Esophagus mucosa (tissue), 1 donor: ENCODE results near the gene ABLIM2. TPM values are rescaled to one million over a fixed set of nuclear protein-coding genes. Genes with fewer than 3 reads are reported as not detected.

ENCODE experiments used
- ATAC-seq: fragments of 200-7000 bp; cut with Tn5 transposase; one replicate; pipeline ENCODE4 v1.9.1; 2020
- total RNA-seq: library from RNA; stranded (reverse); gene quantifications from one replicate; pipeline ENCODE4 v1.2.4, GENCODE V29; 2023
- donor health status: DM: yes; HTN: yes; CAD: no.

ABLIM2 gene
- total RNA-seq, 1 donor from 2014 or later = 20.1 TPM

GRCh38 chr4:8174970-8175369 lies 16.4 kb upstream of the ABLIM2 start:
- no peak for ATAC-seq

GRCh38 chr4:8173492-8174242 lies 15.1 kb upstream of the ABLIM2 start:
- peak; percentile 45 for ATAC-seq

- peak; percentile 25 for ATAC-seq
Observed at GRCh38 chr4:8171984-8172924, 13.6 kb upstream of the ABLIM2 start.

- ATAC-seq = no peak
Observed at GRCh38 chr4:8171266-8171665, 12.7 kb upstream of the ABLIM2 start.

GRCh38 chr4:8170341-8170740 lies 11.7 kb upstream of the ABLIM2 start:
- ATAC-seq = peak; percentile 38

GRCh38 chr4:8169763-8170162 lies 11.2 kb upstream of the ABLIM2 start:
- peak; percentile 26 for ATAC-seq

GRCh38 chr4:8168832-8169598 lies 10.4 kb upstream of the ABLIM2 start:
- no peak for ATAC-seq

GRCh38 chr4:8168232-8168631 lies 9.6 kb upstream of the ABLIM2 start:
- no peak for ATAC-seq

GRCh38 chr4:8167815-8168214 lies 9.2 kb upstream of the ABLIM2 start:
- ATAC-seq = peak; percentile 66

GRCh38 chr4:8167291-8167690 lies 8.7 kb upstream of the ABLIM2 start:
- no peak for ATAC-seq

- ATAC-seq = peak; percentile 27
Observed at GRCh38 chr4:8165374-8165896, 6.8 kb upstream of the ABLIM2 start.

- no peak for ATAC-seq
Observed at GRCh38 chr4:8164687-8165086, 6.1 kb upstream of the ABLIM2 start.

GRCh38 chr4:8164194-8164565 lies 5.6 kb upstream of the ABLIM2 start:
- peak; percentile 15 for ATAC-seq

- no peak for ATAC-seq
Observed at GRCh38 chr4:8163436-8164193, 5.0 kb upstream of the ABLIM2 start.

- no peak for ATAC-seq
Observed at GRCh38 chr4:8163026-8163425, 4.4 kb upstream of the ABLIM2 start.

- ATAC-seq = no peak
Observed at GRCh38 chr4:8162625-8163024, 4.0 kb upstream of the ABLIM2 start.

GRCh38 chr4:8160572-8160971 lies 2.0 kb upstream of the ABLIM2 start:
- ATAC-seq = no peak

GRCh38 chr4:8160233-8160560 lies 1.6 kb upstream of the ABLIM2 start:
- no peak for ATAC-seq

- no peak for ATAC-seq
Observed at GRCh38 chr4:8159537-8160232, 1.1 kb upstream of the ABLIM2 start.

- ATAC-seq = peak; percentile 4
Observed at GRCh38 chr4:8157944-8158709, 486 bp downstream of the ABLIM2 start.

- peak; percentile 40 for ATAC-seq
Observed at GRCh38 chr4:8157496-8157895, 1.1 kb downstream of the ABLIM2 start.
